ENCODE results near the gene DYNLRB2.

DYNLRB2 gene

DNA sequence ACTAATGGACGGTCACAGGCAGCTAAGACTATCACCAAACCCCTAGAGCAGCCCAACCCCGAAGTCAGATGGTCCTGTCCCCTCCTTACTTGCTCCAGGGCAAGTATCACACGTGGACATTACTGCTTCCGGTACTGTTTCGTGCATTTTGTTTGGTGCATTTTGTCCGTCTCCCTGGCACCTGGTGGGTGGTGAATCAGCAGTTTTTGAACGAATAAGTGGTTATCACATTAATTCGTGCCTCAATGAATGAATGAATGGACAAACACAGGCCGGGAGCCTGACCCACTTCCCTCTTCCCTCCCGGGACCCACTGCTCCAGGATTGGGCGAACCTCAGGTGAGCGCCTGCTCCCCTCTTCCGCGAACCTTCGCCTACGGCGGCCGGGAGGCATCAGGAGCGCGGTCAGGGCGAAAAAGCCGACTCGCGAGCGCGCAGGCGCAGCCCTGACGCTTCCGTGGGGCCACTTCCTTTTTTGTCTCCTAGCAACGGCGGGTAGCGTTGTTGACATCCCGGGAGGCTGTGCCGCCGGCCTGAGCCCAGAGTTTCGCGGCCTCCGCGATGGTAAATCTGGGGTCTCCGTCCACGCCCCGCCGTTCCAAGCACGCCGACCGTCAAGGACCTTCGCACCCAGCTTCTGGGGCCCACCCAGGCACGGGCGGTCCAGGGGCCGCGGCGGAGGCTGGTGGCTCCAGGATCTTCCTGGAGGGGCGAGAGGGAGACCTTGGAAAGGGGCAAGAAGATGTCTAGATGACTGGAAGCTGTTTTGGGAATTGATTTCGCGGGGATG, at the start of gene DYNLRB2:
DYNLRB2 (plus strand) TSS at position 478 of the 790 bp plus-strand sequence; CDS start at position 562, 84 bp downstream.
- peak; percentile 69 to 74 for DNase-seq

- DNase-seq: no peak
Measured at GRCh38 chr16:80500116-80500859, 40.5 kb upstream of the DYNLRB2 start.

DNA sequence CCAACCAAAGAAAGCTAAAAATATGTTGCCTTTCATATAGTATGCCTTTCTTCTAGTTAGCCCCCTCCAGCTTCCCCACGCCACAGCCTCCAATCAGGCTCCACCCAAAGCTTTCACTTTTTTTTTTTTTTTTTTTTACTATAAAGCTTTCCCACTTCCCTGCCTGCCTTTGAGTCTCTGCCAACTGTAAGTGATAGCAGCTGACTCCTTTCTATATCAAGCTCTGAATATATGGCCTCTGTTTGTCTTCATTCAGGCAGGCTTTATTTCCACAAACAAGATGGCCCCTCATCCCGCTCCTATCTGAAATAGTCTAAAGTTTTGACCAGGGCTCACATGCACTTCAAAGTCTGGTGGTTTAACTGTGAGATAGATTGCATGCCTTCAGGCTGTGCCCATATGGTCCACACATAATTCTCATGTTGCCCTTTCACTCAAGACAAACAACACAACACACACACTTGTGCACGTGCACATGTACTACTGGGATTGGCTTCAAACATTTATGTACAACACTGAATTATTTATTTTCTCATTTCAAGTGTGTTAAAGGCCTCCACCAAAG, 39.8 kb upstream of the DYNLRB2 start:
- no peak for DNase-seq

- DNase-seq: no peak
Measured at GRCh38 chr16:80503107-80503506, 37.7 kb upstream of the DYNLRB2 start.

- no peak for DNase-seq
Measured at GRCh38 chr16:80507538-80507937, 33.3 kb upstream of the DYNLRB2 start.

GRCh38 chr16:80509872-80510271, 30.9 kb upstream of the DYNLRB2 start:
- DNase-seq: no peak

DNA sequence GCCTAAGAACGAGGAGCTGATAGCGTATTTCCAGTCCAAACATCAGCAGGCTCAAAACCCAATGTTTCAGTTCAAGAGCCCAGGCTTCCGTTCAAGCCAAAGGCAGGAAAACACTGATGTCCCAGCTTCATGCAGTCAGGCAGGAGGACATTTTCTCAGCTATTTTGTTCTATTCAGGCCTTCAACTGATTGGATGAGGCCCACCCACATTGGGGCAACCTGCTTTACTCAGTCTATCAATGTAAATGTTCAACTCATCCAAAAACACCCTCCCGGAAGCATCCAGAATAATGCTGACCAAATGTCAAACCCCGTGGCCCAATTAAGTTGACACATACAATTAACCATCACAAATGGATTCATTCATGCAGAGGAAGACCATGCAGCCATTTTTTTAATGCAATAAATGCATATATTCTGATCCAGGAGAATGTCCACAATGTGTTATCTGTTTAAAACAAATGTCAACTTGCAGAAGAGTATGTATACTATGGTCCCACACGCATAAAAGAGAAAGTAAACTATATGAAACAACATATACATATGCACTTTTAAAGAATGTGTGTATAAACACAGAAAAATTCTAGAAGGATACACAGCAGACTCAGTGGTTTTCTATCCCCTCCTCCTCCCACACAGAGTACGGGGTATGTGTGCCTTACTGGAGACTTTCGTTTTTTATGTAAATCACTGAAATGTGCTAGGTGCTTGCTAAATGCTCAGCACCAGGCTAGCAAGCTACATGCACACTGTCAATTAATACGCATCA, 28.8 kb upstream of the DYNLRB2 start:
- no peak for DNase-seq

DNA sequence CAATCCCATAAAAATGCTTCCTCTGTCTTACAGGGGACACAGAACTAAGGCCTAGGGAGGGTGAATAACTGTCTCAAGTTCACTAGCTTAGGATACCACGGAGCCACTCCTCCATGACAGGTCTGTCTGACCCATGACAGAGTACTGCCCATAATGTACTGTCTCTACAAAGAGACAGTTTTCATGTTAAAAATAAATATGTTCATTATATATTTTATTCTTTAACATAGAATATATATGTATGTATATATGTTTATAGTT, 28.3 kb upstream of the DYNLRB2 start:
- DNase-seq: no peak

- no peak for DNase-seq
Measured at GRCh38 chr16:80515374-80515773, 25.4 kb upstream of the DYNLRB2 start.

GRCh38 chr16:80517846-80518245, 22.9 kb upstream of the DYNLRB2 start:
- no peak for DNase-seq

- no peak for DNase-seq
Measured at GRCh38 chr16:80518436-80518835, 22.4 kb upstream of the DYNLRB2 start.

DNA sequence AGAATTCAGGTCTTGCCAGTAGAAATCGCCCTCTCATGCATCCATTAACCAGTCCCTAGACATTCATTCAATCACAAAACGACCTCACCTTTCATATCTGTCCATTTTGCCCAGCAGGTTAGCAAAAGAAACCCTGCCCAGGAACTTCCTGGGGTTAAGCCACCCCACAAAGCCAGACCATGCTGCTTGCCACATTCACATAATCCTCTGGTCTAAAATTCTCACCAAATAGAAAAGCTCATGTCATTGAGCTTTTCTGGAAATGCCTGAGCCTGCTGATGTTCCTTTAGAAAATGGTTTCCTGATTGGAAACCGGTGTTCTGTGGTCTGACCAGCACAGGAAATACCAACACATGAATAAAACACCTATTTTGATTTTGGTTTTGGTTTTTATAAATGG, 21.6 kb upstream of the DYNLRB2 start:
- DNase-seq: no peak

- no peak for DNase-seq
Measured at GRCh38 chr16:80525420-80525819, 15.4 kb upstream of the DYNLRB2 start.

DNA sequence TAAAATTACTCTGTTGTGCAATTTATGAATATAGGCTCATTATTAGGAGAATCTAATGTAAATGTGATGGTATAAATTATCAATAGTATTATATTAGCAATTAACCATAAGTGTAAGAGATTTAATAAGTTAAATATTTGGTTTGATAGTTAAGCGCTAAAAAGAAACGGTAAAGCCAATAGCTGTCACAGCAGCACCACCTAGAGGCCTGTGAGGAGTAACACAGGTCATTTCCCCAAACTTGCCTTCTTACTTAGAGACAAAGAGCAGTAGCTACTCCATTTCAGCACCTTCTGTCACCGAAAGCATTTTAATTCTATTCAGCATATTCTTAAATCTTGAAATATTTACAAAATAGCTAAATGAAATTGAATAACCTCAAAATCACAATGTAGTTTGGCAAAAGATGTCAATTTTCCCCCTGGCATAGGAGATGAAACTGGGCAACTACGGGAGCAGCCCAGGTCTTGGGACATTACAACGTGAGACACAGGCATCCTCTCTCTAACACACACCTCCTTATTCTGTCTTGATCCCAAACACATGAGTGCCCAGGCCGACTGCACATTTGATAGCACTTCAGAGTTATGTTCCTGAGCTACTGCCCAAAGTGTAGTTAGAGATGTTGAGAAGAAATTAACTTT, 14.3 kb upstream of the DYNLRB2 start:
- DNase-seq: peak in 1 of 2 experiments; percentile 14

DNA sequence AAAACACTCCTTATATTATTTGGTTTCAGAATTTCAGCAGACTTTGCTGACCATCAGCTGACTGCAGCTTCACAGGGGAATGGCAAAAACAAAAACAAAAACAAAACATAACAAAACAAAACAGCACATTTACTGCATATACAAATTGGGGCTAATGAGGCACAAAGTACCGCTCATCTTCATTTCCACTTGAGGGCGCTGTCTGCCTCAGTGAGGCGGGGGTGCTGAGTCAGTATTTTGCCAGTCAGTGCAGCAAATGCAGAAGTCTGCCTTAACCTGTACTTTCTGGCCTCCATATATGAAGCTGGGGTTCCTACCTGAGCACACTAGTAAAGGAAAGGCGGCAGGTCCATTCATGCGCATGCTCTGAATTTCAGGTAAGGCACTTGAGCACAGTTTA, 13.5 kb upstream of the DYNLRB2 start:
- DNase-seq: no peak

GRCh38 chr16:80530479-80530878, 10.3 kb upstream of the DYNLRB2 start:
- no peak for DNase-seq

DNA sequence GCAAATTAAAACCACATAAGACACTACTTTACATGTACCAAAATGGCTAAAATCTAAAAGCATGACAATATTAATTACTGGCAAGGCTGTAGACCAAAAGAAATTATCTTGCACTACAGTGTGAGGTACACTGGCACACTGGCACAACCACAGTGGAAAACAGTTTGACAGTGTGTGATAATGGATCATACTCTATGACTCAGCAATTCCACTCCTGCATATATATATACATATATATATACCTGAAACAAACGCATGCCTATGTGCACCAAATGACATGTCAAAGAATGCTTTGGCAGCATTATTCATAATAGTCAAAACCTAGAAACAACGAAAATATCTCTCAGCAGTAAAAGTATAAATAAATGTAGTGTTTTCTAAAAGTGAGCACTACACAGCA, 4.6 kb upstream of the DYNLRB2 start:
- no peak for DNase-seq

GRCh38 chr16:80541306-80541694, 507 bp downstream of the DYNLRB2 start:
- DNase-seq: no peak

DNA sequence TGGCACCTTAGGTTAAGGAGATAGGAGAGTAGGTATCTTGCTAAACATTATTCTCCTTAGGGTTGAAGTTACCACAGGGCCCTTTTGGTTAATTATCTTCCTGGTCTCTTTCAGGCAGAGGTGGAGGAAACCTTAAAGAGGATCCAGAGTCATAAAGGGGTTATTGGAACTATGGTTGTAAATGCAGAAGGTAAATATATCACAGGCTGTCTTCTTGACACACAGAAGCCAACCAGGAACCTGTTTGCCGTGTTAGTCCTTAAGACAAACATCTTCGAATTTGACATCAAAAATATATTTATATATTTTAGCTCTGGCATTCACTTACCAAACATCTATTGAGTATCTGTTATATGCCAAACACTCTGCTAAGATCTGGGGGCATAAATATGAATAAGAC, 2.4 kb downstream of the DYNLRB2 start:
- DNase-seq: no peak

GRCh38 chr16:80544326-80544725, 3.5 kb downstream of the DYNLRB2 start:
- DNase-seq: no peak

DNA sequence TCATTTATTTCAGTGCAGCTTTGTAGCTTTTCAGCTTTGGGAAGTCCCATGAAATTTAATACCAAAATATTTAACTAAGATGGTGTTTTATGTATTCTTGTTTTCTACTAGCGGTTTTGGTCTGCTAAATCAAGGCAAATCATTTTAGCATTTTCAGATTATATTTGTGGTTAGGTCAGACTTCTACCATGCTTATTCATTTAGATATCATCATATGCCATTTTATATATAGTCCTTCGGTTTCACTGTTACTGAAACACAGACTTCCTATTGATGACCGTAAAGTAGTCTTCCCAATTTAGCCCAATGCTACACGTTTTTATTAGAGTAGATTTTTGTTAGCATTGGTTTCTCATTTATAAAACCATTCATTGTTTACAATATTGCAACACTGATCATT, 5.5 kb downstream of the DYNLRB2 start:
- DNase-seq: no peak

DNA sequence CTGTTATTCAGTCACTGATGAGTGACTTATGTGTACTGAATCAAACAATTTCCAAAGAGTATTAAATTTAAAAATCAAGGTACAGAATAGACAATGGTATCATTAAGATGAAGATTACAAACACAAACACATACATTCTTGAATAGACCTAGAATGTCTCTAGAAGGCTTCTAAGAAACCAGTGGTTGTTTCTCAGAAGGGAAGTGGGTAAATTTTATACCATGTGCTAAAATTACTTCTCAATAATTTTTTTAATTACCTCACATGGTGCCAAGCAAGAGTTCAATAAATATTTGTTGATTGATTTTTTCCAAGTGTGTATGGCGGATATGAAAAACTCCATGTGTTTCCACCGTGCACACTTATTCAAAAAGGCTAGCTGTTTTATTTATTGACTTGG, 6.4 kb downstream of the DYNLRB2 start:
- DNase-seq: no peak

GRCh38 chr16:80552277-80552676, 11.5 kb downstream of the DYNLRB2 start:
- no peak for DNase-seq
